ENCODE data around the gene GABARAPL2.
A peak's percentile ranks its signal among the peaks of the same experiment; 100 is the strongest.
"Not testable (repeated sequence)": the region's sequence is repeated elsewhere in the genome, so short reads cannot be mapped to it uniquely, and the experiment has no call there.

GABARAPL2 gene

GRCh38 chr16:75590920-75591843 lies 25.0 kb downstream of the GABARAPL2 start:
- peak in 27 of 58 donors; percentile 7 to 50 (median 19) for DNase-seq

- DNase-seq: not testable (repeated sequence)
These were observed 25.7 kb downstream of the GABARAPL2 start for GRCh38 chr16:75591927-75592326.

DNA sequence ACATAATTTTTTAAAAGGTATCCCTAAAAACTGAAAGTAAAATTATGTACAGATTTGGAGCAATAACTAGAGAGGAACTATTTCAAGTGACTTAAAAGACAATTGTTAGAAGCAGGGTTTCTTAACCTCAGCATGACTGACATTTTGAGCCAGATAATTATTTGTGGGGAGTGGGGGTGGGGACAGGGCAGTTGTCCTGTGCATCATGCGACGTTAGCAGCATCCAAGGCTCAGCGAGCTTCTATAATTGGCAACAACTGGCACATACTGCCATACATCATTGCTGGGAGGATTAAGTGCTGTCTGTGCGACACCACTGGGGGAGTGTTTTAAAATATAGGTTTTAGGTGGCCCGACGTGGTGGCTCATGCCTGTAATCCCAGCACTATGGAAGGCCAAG lies 27.1 kb downstream of the GABARAPL2 start:
- DNase-seq: no peak

DNA sequence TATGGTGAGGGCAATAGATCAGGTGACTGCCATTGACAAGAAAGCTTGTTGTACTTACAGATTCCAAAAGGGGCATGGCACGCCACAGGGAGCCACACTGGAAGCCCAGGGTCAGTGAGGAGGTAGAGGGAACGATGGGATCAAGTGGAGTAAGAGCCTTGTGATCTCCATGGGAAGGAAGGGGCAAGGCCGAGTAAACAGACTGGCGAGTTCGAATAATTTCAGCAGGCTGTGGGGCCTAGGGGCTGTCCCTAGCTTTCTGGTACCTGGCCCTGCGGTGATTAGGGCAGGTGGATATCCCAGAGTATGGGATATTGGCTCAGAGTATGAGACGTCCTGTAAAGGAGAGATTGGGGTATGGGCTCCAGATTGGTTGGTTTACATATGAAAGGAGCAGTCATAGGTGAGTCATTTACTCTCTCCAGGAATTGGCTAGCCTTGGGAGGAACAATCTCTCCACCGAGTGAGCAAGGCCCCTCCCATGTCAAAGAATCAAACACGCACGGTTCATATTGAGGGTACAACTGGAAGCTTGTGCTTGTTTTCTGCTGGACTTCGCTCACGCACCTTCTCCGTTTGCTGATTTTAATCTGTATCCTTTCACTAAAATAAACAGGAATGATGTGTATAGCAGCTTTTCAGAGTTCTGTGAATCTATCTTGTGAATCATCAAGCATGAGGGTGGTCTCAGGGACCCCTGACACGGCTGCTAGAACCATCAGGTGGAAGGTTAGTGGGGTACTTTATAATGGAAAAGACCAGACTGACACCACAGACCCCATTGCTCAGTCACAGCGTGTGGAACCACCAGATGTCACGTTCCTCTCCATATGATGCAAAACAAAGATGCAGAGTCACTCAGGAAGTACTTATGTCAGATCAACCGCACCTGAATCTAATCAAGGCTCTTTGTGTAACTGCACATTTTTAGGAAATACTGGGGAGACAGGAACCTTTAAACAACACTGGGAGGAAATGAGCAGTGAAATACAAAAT lies 27.9 kb downstream of the GABARAPL2 start:
- no peak for DNase-seq

DNA sequence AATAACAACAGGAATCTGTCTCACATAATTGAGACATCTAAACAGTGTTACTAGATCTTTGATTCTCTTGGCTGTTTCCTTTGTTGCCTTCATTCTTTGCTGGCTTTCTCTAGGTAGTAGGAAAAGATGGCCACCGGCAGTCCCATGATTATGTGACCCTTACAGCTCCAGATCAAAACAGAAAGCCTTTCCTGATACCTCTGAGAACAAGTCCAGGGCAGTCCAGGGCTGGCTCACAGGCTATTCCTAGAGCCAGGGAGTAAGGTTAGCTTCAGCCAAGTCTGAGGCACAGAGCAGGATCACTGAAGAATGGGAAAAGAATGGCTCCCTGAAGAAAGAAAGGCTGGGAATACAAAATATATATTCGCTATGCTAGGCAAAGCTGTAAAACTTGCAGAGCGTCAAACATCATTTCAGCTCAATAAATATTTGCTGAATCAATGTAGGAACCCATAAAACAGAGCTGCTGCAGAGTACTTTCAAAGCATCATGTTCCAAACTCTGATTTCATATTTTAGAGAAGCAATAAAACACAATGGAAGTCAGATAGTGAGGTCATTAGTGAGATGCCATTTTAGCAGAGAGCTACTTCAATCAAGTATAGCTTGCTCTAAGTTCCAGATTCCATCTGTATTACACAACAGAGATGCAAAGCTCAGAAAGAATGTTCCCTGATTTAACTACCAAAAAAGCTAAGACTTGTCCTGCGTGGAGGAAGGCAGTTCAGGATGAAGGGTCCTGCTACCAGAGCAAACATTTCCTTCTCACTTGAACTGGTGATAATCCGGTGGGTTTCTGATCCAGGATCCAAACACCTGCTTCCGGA lies 33.5 kb downstream of the GABARAPL2 start:
- DNase-seq: no peak

DNA sequence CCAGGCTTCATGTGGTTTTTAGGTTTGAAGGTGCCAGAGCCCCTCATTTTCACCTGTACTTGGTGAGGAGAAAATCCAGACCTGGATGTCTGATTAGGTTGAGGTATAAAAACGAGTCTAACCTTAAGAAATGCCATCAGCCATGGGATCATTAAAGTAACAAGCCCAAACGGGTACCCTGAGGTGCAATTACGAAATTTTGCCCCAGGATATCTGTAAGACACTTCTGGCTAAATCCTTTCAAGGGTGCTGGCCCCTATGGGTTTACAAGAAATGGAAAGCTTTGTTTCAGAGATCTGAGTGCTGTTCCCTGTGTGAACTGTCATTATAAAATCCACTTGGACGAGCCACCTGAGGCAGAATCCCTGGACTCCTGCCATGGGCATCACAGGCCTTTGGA lies 37.1 kb downstream of the GABARAPL2 start:
- no peak for DNase-seq

DNA sequence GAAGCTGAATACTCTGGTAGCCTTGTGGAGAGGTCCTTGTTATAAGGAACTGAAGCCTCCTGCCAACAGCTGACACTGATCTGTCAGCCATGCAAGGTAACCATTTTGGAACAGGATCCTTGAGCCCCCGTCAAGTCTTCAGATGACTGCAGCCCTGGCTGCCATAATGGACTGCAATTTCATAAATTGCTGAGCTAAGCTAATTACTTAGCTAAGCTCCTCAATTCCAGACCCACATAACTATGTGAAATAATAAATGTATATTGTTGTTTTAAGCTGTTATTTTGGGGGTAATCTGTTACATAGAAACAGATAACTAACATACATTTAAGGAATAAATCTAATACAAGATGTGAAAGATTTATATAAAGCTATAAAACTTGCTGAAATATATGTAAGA lies 40.3 kb downstream of the GABARAPL2 start:
- DNase-seq: no peak

- no peak for DNase-seq
These were observed 48.1 kb downstream of the GABARAPL2 start for GRCh38 chr16:75614066-75614897.

- DNase-seq: no peak
These were observed 49.4 kb downstream of the GABARAPL2 start for GRCh38 chr16:75615619-75616018.

DNA sequence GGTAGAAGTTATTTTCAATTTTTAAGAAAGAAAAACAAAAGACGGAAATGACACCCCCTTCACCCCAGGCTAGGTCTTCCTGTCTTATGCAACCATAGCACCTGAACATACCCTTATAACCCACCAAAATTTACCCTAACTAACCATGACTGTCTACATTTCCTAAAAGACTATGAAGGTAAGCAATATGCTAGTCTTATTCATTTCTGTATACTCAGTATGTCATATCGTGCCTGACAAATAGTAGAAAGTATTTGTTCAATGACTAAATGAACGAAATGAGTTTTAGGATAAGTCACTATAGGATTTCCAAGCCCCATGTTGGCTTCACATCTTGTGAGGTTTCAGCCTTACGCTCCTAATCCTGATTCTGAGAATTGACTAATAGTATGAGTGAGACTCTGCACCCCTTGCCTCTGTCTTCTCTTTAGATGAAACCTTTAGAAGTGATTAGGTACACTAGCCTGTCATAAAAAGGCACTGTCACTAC lies 50.4 kb downstream of the GABARAPL2 start:
- no peak for DNase-seq

DNA sequence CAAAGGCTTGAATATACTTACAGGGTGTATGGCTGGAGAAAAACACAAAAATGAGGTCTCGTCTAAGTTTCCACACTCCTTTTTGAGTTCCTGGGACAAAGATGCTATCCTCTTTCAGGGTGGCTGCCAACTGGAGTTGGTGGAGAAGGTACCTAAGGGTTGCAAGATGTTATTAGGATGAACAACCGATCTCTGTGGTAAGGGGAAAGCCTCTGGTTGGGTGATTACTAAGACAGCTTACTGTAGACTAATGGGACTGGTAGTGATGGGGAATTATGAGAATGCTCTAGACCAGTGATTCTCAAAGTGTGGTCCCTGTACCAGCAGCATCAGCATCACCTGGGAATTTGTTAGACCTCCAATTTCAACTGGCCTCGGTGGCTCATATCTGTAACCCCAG lies 50.9 kb downstream of the GABARAPL2 start:
- no peak for DNase-seq

- no peak for DNase-seq
These were observed 52.6 kb downstream of the GABARAPL2 start for GRCh38 chr16:75618780-75619179.

DNA sequence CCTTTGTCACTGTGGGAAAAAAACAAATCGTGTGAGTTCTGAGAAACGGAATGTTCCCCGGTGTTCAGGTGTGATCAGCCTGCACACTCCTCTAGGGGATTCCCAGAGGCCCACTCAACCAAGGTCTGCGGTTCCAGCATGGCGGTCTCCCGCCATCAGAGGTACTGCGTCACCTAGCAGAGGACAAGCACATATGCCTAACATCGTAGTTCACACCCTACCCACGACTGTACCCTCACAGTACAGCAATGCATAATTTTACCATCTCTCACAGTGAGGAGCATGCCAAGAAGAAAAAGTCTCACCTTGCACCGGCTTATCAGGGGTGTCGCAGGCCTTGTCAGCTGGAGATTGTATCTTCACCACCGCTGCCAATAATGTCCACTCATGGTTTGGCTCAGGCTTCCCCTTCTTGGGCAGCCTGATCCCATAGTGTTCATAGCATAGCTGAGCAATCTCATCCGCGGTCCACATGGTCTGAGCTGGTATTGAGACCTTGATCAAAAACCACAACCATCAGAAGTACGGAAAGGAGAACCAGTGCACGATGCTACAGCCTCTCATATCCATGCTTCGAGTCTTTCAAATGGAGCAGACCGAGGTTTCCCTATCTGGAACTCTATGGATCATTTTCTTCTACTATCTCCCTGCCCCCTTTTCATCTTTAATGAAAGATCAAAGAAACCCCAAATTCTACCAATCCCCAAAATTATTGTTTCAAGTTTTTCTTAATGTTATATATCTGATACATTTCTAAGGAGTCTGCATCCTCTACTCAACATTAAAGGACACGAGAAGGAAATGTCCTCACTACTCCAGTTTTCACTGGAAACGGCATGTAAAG lies 54.4 kb downstream of the GABARAPL2 start:
- no peak for DNase-seq

GRCh38 chr16:75621170-75621477 lies 54.9 kb downstream of the GABARAPL2 start:
- DNase-seq: peak in 2 of 58 donors; percentile 6 to 24

DNA sequence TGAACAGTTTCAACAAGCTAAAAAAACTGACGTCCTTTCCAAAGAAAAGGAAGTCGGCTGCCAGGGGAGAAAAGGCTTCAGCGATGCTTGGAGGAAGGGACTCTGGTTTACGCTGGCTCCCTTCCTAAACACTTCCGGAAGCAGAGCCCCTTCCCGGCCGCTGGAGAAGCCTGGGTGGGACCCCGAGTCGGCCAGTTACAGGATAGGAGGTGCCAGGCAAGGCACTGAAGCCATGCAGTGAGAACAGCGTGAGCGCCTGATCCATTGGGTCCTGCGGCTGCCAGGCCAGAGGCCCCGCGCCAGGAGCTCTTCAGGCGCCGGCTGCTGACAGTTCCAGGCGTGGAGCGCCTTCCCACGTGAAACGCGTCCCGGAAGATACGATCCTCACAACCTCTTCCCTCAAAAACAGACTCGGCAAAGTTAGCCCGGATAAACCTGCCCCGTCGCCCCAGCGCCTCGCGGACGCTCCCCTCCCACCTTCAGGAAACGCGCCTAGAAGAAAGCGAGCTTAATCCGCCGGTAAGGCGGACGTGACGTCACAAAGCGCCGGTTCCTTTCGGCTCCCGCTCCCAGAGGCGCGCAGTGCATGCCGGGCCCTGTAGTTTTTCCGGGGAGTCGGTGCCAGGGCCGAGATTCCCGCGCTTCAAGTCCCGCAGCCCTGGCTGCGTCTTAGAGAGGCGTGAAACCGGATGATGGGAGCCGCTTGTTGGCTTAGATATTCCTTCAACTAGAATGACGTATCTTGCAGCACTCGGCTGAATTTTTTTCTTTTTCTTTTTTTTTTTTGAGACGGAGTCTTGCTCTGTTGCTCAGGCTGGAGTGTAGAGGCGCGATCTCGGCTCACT lies 56.8 kb downstream of the GABARAPL2 start, which contains the start of gene ADAT1:
TSS of gene ADAT1 (minus strand) at position 521 of the 845 bp plus-strand sequence. CDS start 2,482 bp downstream, outside the sequence.
- peak; percentile 67 to 99 (median 95) for DNase-seq

GRCh38 chr16:75624921-75625334 lies 58.7 kb downstream of the GABARAPL2 start:
- DNase-seq: no peak

- DNase-seq: no peak
These were observed 60.6 kb downstream of the GABARAPL2 start for GRCh38 chr16:75626806-75627205.
